K562 (cell line): ENCODE results near the gene YBEY. TPM values are rescaled to one million over a fixed set of nuclear protein-coding genes. Genes with fewer than 3 reads are reported as not detected.

Experiments
- BCOR ChIP-seq: fragments of 450-650 bp; IDR thresholded peaks from 2 replicates; pipeline ENCODE4 v1.6.1; 2016
- C11orf30 ChIP-seq: fragments of 450-650 bp; IDR thresholded peaks from 2 replicates; pipeline ENCODE4 v1.6.1; 2016; ENCODE audit warnings: low read depth, mild to moderate bottlenecking
- CBX3 ChIP-seq, 2 experiments: IDR thresholded peaks; 1 replicate in 1 of 2; 2 replicates in 1 of 2; pipeline ENCODE4 v1.6.1; 2012; ENCODE audit warnings: inconsistent platforms in 2 of 2, low read length in 2 of 2, borderline replicate concordance in 1 of 2, control low read depth in 1 of 2
- DMBX1 ChIP-seq: fragments of 250-450 bp; sonication (Bioruptor Pico); IDR thresholded peaks from 2 replicates; pipeline ENCODE4 v1.8.0; 2022; ENCODE audit warnings: inconsistent platforms, mild to moderate bottlenecking, moderate library complexity, borderline replicate concordance
- KDM5B ChIP-seq: fragments of 200-600 bp; sonication (generic); IDR thresholded peaks from 2 replicates; pipeline ENCODE4 v1.6.1; 2012; ENCODE audit warnings: low read depth, mild to moderate bottlenecking, moderate library complexity, low read length, control low read depth, inconsistent platforms; ENCODE audit not compliant: insufficient replicate concordance
- MAFG ChIP-seq: fragments of 450-650 bp; conservative IDR thresholded peaks from 2 replicates; pipeline ENCODE4 v1.6.1; 2016; ENCODE audit warnings: missing genetic modification characterization, missing compliant biosample characterization
- MAZ ChIP-seq, 2 experiments: fragments of 450-650 bp in 1 of 2; sonication (generic) in 1 of 2; formaldehyde crosslinking; IDR thresholded peaks in 1 of 2; conservative IDR thresholded peaks in 1 of 2; 2 replicates each; pipeline versions ENCODE4 v1.4.0 to v1.5.0; 2020; ENCODE audit warnings: mild to moderate bottlenecking in 1 of 2, missing genetic modification reagents in 1 of 2
- SRSF3 ChIP-seq: fragments of 200-400 bp; formaldehyde crosslinking; IDR thresholded peaks from 2 replicates; pipeline ENCODE4 v1.6.1; 2016; ENCODE audit warnings: mild to moderate bottlenecking, low read length, moderate library complexity; ENCODE audit not compliant: insufficient read depth
- ZBED1 ChIP-seq: IDR thresholded peaks from 2 replicates; pipeline ENCODE4 v1.6.1; 2014
- polyA plus RNA-seq, 8 experiments: library from polyadenylated mRNA; depleted of rRNA in 4 of 8; stranded (reverse) in 5 of 8; unstranded in 3 of 8; fragments of >200 nt; fragmentation: Nextera tagmentation in 2 of 8; fragmentation: Illumina TruSeq in 1 of 8; extraction: Ambion mirVana in 2 of 8; extraction: Trizol in 1 of 8; gene quantifications; 2 replicates each; pipeline versions ENCODE4 v1.2.1 to v1.2.3, GENCODE V29; 2011 to 2014; ENCODE audit warnings: inconsistent platforms in 1 of 8, missing spikeins in 1 of 8
- total RNA-seq, 7 experiments: library from RNA; depleted of rRNA in 6 of 7; stranded (reverse); fragments of >200 nt in 6 of 7; fragmentation: Illumina TruSeq in 2 of 7; extraction: Trizol in 2 of 7; gene quantifications; 2 replicates each; pipeline versions ENCODE4 v1.2.1 to v1.2.3, GENCODE V29; 2011 to 2021; ENCODE audit warnings: low replicate concordance in 1 of 7
- TF ChIP-seq, protein P1 (sequence below): sonication (generic); formaldehyde crosslinking; IDR thresholded peaks from 2 replicates; pipeline ENCODE4 v1.8.1; 2023; ENCODE audit warnings: missing genetic modification reagents, mild to moderate bottlenecking, borderline replicate concordance
- TF ChIP-seq, protein P2 (sequence below): sonication (generic); formaldehyde crosslinking; IDR thresholded peaks from 2 replicates; pipeline ENCODE4 v1.8.0; 2023; ENCODE audit warnings: mild to moderate bottlenecking, missing genetic modification reagents
- TF ChIP-seq, protein P3 (sequence below): fragments of 250-450 bp; sonication (Bioruptor Pico); IDR thresholded peaks from 2 replicates; pipeline ENCODE4 v1.4.0; 2020; ENCODE audit warnings: mild to moderate bottlenecking, moderate library complexity, borderline replicate concordance

YBEY gene
- total and polyA plus RNA-seq, 9 of the 15 experiments (the other 6 are each of a cell fraction or from before 2014, with no cell fraction given): 6.4 to 28.0 (median 12.4) TPM

DNA sequence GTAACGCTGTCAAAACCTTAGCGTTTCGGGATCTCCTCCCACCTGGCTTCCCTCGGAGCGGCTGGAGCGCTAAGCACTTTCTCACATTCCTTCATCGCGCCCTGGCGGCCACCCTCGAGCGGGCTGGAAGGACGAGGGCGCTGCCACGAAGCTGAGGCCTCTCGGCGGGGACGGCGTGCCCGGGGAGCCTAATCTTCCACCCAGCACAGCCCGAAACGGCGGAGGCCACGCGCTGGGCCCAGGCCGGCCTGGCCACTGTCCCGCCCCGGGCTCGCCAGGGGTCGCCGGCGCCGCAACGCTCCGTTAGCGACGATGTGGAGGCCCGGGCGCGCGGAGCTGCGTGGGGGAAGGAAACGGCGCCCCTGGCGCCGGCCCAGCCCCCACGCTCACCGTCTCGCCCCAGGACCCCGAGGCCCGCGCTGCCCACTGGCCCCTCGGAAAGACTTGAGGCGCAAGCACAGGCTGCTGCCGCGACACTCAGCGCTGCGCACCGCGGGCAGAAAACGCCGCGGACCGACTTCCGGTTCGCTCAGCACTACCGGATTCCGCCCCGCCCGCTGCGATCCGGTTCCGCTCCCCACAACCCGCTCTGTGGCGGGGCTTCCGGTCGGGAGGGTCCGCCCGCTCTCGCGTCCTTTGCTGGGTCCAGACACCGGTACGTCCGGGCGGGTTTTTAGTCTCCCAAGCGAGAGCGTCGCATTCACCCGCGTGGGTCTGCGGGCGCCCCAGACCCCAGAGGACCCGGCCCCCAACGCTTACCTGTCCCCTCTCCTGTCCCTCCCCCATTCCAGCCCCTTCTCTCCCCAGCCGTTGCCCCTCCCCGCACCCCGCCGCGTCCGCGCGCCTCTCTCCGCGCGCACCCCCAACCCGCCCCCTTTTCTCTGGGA is at the start of gene YBEY (continued):
- TF ChIP-seq, protein P1, sequence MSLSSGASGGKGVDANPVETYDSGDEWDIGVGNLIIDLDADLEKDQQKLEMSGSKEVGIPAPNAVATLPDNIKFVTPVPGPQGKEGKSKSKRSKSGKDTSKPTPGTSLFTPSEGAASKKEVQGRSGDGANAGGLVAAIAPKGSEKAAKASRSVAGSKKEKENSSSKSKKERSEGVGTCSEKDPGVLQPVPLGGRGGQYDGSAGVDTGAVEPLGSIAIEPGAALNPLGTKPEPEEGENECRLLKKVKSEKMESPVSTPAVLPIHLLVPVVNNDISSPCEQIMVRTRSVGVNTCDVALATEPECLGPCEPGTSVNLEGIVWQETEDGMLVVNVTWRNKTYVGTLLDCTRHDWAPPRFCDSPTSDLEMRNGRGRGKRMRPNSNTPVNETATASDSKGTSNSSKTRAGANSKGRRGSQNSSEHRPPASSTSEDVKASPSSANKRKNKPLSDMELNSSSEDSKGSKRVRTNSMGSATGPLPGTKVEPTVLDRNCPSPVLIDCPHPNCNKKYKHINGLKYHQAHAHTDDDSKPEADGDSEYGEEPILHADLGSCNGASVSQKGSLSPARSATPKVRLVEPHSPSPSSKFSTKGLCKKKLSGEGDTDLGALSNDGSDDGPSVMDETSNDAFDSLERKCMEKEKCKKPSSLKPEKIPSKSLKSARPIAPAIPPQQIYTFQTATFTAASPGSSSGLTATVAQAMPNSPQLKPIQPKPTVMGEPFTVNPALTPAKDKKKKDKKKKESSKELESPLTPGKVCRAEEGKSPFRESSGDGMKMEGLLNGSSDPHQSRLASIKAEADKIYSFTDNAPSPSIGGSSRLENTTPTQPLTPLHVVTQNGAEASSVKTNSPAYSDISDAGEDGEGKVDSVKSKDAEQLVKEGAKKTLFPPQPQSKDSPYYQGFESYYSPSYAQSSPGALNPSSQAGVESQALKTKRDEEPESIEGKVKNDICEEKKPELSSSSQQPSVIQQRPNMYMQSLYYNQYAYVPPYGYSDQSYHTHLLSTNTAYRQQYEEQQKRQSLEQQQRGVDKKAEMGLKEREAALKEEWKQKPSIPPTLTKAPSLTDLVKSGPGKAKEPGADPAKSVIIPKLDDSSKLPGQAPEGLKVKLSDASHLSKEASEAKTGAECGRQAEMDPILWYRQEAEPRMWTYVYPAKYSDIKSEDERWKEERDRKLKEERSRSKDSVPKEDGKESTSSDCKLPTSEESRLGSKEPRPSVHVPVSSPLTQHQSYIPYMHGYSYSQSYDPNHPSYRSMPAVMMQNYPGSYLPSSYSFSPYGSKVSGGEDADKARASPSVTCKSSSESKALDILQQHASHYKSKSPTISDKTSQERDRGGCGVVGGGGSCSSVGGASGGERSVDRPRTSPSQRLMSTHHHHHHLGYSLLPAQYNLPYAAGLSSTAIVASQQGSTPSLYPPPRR: peak; percentile 96
- TF ChIP-seq C11orf30: peak; percentile 92
- peak; percentile 8; the same call in 1 of the 2 replicates for TF ChIP-seq DMBX1
- TF ChIP-seq, protein P2, sequence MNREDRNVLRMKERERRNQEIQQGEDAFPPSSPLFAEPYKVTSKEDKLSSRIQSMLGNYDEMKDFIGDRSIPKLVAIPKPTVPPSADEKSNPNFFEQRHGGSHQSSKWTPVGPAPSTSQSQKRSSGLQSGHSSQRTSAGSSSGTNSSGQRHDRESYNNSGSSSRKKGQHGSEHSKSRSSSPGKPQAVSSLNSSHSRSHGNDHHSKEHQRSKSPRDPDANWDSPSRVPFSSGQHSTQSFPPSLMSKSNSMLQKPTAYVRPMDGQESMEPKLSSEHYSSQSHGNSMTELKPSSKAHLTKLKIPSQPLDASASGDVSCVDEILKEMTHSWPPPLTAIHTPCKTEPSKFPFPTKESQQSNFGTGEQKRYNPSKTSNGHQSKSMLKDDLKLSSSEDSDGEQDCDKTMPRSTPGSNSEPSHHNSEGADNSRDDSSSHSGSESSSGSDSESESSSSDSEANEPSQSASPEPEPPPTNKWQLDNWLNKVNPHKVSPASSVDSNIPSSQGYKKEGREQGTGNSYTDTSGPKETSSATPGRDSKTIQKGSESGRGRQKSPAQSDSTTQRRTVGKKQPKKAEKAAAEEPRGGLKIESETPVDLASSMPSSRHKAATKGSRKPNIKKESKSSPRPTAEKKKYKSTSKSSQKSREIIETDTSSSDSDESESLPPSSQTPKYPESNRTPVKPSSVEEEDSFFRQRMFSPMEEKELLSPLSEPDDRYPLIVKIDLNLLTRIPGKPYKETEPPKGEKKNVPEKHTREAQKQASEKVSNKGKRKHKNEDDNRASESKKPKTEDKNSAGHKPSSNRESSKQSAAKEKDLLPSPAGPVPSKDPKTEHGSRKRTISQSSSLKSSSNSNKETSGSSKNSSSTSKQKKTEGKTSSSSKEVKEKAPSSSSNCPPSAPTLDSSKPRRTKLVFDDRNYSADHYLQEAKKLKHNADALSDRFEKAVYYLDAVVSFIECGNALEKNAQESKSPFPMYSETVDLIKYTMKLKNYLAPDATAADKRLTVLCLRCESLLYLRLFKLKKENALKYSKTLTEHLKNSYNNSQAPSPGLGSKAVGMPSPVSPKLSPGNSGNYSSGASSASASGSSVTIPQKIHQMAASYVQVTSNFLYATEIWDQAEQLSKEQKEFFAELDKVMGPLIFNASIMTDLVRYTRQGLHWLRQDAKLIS (CRISPR knock-in tag): no peak
- TF ChIP-seq SRSF3: 0 out of 2 replicates have a peak, but pooled peaks have one; percentile 31
- peak in 1 of 2 experiments; percentile 13; a peak in 1 of 3 replicates for TF ChIP-seq CBX3 (IDR thresholded peaks at IDR 0.05; ENCODE audit: borderline replicate concordance in 1 of 2, low read length in 2 of 2)
- no peak for TF ChIP-seq MAFG (tag)
- no peak for TF ChIP-seq ZBED1
- 0 out of 2 replicates have a peak, but pooled peaks have one; percentile 29 for TF ChIP-seq BCOR
- TF ChIP-seq MAZ (CRISPR knock-in tag; conservative IDR thresholded peaks at IDR 0.05 in 1 of 2, IDR thresholded peaks at IDR 0.05 in 1 of 2): peak; percentile 99 to 100
- TF ChIP-seq, protein P3, sequence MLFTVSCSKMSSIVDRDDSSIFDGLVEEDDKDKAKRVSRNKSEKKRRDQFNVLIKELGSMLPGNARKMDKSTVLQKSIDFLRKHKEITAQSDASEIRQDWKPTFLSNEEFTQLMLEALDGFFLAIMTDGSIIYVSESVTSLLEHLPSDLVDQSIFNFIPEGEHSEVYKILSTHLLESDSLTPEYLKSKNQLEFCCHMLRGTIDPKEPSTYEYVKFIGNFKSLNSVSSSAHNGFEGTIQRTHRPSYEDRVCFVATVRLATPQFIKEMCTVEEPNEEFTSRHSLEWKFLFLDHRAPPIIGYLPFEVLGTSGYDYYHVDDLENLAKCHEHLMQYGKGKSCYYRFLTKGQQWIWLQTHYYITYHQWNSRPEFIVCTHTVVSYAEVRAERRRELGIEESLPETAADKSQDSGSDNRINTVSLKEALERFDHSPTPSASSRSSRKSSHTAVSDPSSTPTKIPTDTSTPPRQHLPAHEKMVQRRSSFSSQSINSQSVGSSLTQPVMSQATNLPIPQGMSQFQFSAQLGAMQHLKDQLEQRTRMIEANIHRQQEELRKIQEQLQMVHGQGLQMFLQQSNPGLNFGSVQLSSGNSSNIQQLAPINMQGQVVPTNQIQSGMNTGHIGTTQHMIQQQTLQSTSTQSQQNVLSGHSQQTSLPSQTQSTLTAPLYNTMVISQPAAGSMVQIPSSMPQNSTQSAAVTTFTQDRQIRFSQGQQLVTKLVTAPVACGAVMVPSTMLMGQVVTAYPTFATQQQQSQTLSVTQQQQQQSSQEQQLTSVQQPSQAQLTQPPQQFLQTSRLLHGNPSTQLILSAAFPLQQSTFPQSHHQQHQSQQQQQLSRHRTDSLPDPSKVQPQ: no peak
- TF ChIP-seq KDM5B: peak; percentile 91
